ENCODE results near the gene CCDC201.

The CCDC201 gene, protein sequence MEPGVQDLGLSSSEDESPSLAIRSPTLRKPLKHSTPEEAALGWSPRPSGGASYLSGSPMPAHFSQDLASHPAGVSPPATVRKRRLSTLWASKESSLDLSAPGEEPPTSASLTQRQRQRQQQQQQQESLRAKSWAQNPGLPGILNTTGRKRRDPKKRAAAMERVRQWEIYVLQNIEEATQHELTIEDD

DNA sequence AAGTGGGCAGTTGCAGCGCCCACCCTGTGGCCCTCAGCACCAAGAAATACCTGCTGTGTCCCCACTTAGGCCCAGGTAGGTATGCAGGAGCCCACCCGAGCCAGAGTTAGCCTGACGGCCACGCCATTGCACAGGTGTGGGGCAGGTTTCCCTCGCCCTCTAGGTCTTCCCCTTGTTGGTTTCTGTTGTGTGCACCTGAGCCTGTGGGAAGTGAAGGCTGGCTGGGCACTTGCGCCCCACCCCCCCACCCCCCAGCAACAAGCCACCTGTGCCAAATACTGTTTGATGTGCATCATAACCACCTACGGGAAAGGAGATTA, at the start of gene CCDC201:
CCDC201 (minus strand) TSS at position 48 of the 320 bp plus-strand sequence. CDS start 75 bp downstream, outside the sequence.
- H3K9me3 ChIP-seq (ENCODE audit: control insufficient read depth, insufficient read depth, low read length): no peaks in the 10 kb centered on the region

GRCh38 chr7:45921699-45922519, 49.0 kb upstream of the CCDC201 start:
- Histone ChIP-seq H3F3A (ENCODE audit: control insufficient read depth, insufficient read depth) (no peaks in the 10 kb centered on the region), H3K9me3 (ENCODE audit: control insufficient read depth, insufficient read depth, low read length) (no peaks in the 10 kb centered on the region), H4K20me1 (ENCODE audit: control insufficient read depth, insufficient read depth, low read depth, low read length) (no peaks in the 10 kb centered on the region), H3K36me3 (ENCODE audit: control insufficient read depth, low read length) (no peaks in the 10 kb centered on the region), H3K27me3 (ENCODE audit: control insufficient read depth, low read length) (peaks cover 42% of the 10 kb centered on the region), H3K4me1 (ENCODE audit: control insufficient read depth, low read length) (no peaks in the 10 kb centered on the region), H3K4me2 (ENCODE audit: low read length) (no peak overlapping the region), H3K9me2 (replicated peaks; ENCODE audit: control insufficient read depth, low read length) (no peaks in the 10 kb centered on the region), H3K4me3 (ENCODE audit: low read length) (no peak overlapping the region), H3K79me2 (ENCODE audit: control insufficient read depth, low read length) (no peaks in the 10 kb centered on the region), H3K27ac (ENCODE audit: low read depth, low read length) (no peak overlapping the region)
- no peak for TF ChIP-seq EZH2phosphoT487 (IDR thresholded peaks at IDR 0.05; ENCODE audit: borderline replicate concordance, low read length)
- TF ChIP-seq, protein P1, sequence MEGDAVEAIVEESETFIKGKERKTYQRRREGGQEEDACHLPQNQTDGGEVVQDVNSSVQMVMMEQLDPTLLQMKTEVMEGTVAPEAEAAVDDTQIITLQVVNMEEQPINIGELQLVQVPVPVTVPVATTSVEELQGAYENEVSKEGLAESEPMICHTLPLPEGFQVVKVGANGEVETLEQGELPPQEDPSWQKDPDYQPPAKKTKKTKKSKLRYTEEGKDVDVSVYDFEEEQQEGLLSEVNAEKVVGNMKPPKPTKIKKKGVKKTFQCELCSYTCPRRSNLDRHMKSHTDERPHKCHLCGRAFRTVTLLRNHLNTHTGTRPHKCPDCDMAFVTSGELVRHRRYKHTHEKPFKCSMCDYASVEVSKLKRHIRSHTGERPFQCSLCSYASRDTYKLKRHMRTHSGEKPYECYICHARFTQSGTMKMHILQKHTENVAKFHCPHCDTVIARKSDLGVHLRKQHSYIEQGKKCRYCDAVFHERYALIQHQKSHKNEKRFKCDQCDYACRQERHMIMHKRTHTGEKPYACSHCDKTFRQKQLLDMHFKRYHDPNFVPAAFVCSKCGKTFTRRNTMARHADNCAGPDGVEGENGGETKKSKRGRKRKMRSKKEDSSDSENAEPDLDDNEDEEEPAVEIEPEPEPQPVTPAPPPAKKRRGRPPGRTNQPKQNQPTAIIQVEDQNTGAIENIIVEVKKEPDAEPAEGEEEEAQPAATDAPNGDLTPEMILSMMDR (IDR thresholded peaks at IDR 0.05; ENCODE audit: low read depth, low read length, poor library complexity, severe bottlenecking): peak; percentile 40

More for the DNA sequence above, at the start of gene CCDC201:
- Histone ChIP-seq H3K27me3 (ENCODE audit: control insufficient read depth, low read length) (peaks cover 16% of the 10 kb centered on the region), H3K27ac (ENCODE audit: low read depth, low read length) (no peak within 1 kb of the TSS), H3K4me2 (ENCODE audit: low read length) (no peak within 1 kb of the TSS), H3K79me2 (ENCODE audit: control insufficient read depth, low read length) (no peaks in the 10 kb centered on the region), H3K4me3 (ENCODE audit: low read length) (no peak within 1 kb of the TSS), H4K20me1 (ENCODE audit: control insufficient read depth, insufficient read depth, low read depth, low read length) (no peaks in the 10 kb centered on the region), H3F3A (ENCODE audit: control insufficient read depth, insufficient read depth) (no peaks in the 10 kb centered on the region), H3K9me2 (replicated peaks; ENCODE audit: control insufficient read depth, low read length) (no peaks in the 10 kb centered on the region), H3K36me3 (ENCODE audit: control insufficient read depth, low read length) (no peaks in the 10 kb centered on the region), H3K4me1 (ENCODE audit: control insufficient read depth, low read length) (no peaks in the 10 kb centered on the region)
- TF ChIP-seq, protein P1 (IDR thresholded peaks at IDR 0.05; ENCODE audit: low read depth, low read length, poor library complexity, severe bottlenecking): no peak
- no peak for TF ChIP-seq EZH2phosphoT487 (IDR thresholded peaks at IDR 0.05; ENCODE audit: borderline replicate concordance, low read length)

DNA sequence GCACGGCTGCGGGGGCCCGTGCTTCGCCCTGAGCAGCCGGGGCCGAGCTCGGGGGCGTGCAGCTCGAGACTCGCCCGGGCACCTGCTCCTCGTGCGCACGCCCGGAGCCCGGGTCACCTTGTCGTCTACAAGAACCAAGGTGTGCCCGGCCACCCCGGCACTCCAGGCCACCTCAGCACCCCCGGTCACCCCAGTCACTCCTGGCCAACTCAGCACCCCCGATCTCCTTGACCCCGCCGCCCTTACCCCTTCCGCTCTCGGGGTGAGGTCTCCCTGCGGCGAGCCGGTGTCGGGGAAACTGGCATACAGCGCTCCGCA, 48.5 kb upstream of the CCDC201 start:
- no peaks in the 10 kb centered on the region for H4K20me1 ChIP-seq (ENCODE audit: control insufficient read depth, insufficient read depth, low read depth, low read length)
- peaks cover 42% of the 10 kb centered on the region for H3K27me3 ChIP-seq (ENCODE audit: control insufficient read depth, low read length)
- H3K9me2 ChIP-seq (replicated peaks; ENCODE audit: control insufficient read depth, low read length): no peaks in the 10 kb centered on the region
- H3K79me2 ChIP-seq (ENCODE audit: control insufficient read depth, low read length): no peaks in the 10 kb centered on the region
- H3K4me2 ChIP-seq (ENCODE audit: low read length): no peak overlapping the region
- no peaks in the 10 kb centered on the region for H3K4me1 ChIP-seq (ENCODE audit: control insufficient read depth, low read length)
- no peak for TF ChIP-seq EZH2phosphoT487 (IDR thresholded peaks at IDR 0.05; ENCODE audit: borderline replicate concordance, low read length)
- TF ChIP-seq, protein P1 (IDR thresholded peaks at IDR 0.05; ENCODE audit: low read depth, low read length, poor library complexity, severe bottlenecking): no peak
- H3K27ac ChIP-seq (ENCODE audit: low read depth, low read length): no peak overlapping the region
- H3K36me3 ChIP-seq (ENCODE audit: control insufficient read depth, low read length): no peaks in the 10 kb centered on the region
- no peak overlapping the region for H3K4me3 ChIP-seq (ENCODE audit: low read length)
- H3F3A ChIP-seq (ENCODE audit: control insufficient read depth, insufficient read depth): no peaks in the 10 kb centered on the region
- no peaks in the 10 kb centered on the region for H3K9me3 ChIP-seq (ENCODE audit: control insufficient read depth, insufficient read depth, low read length)

All from DOHH2 (cell line).